Amygdala (tissue), 56 donors: ENCODE data around the gene CREBL2.

Experiments used
- DNase-seq, 56 donors: peaks; one replicate each; lab custom pipeline; 2025; lab: John Stamatoyannopoulos, UW

The CREBL2 gene

DNA sequence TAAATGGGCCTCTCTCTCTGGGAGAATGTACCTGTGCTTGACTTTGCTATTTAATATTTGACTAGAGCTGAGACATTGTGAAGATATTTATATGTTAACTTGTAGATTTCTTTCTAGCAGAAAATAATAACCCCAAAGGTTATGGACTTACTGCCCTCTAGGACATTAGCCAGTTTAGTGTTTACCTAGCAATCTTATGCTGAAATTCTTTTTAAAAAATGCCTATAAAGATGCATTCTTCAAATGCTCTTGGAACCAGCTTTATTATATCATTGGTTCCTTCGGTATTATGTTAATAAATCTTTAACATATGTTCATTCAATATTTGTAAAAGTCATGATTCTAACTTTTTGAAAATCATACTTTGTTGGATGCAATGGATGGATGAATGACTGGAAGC is 56.3 kb downstream of the CREBL2 start:
- no peak for DNase-seq

GRCh38 chr12:12669020-12669419 is 57.3 kb downstream of the CREBL2 start:
- no peak for DNase-seq

DNA sequence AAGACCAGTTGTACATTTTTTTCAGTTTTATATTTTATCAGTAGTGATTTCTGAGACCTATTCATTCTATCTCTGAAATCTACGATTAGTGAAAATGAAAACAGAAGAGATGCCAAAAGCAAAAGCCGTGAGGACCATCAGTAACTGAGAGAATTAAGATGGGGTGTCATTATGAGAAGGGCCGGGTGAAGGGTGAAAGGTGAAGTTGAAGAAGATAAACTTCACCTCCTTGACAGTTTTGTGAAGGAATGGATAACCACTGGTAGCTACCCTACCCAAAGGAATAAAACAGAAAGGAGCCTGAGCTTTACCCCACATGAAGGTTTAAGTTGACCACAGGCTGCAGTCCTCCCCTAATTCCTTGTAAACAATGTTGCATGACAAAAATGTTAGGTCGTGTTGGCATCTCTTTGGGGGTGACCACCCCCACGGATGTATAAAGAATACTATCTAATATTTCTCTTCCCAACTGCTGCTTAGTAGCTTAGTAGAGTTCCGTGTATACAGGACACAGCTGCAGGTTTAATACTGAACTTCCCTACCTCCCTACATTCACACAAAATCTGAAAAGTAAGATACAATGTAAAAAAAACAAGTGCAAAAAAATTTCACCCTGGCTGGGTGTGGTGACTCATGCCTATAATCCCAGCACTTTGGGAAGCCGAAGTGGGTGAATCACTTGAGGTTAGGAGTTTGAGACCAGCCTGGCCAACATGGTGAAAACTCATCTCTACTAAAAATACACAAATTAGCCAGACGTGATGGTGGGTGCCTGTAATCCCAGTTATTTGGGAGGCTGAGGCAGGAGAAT is 60.4 kb downstream of the CREBL2 start:
- no peak for DNase-seq

DNA sequence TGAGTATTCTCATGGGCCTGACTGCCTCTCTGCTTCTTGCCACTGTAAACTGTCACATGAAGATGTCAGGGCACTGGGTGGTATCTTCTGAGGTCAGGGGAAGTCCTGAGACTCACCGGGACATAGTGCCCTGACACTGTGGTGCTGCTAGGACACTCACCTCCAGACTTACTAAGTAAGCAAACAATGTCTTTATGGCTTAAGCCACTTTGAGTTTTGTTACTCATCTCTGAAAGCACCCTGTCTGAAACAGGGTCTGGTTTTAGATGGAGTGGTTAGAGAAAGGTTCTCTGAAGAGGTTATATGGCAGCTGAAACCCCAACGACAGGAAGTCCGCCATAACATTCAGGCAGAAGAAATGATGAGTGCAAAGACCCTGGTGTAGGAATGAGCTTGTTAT is 61.6 kb downstream of the CREBL2 start:
- no peak for DNase-seq

DNA sequence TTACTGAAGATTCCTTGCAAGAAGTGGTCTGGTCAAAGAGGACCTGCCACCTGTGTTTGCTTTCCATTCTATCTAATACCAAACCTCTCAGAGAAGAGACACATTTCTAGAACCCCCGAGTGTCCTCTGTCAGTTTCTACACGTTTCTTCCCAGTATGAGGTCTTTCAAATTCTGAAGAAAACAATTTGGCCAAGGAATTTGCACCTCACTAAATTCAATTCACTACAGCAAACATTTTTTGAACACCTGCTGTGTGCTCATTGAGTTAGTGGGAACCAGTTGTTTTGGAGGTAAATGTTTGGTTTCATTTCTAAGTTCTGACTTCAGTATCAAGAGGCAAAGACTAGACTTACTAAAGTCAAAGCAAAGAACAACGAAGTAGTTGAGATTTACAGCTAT is 64.9 kb downstream of the CREBL2 start:
- DNase-seq = no peak

DNA sequence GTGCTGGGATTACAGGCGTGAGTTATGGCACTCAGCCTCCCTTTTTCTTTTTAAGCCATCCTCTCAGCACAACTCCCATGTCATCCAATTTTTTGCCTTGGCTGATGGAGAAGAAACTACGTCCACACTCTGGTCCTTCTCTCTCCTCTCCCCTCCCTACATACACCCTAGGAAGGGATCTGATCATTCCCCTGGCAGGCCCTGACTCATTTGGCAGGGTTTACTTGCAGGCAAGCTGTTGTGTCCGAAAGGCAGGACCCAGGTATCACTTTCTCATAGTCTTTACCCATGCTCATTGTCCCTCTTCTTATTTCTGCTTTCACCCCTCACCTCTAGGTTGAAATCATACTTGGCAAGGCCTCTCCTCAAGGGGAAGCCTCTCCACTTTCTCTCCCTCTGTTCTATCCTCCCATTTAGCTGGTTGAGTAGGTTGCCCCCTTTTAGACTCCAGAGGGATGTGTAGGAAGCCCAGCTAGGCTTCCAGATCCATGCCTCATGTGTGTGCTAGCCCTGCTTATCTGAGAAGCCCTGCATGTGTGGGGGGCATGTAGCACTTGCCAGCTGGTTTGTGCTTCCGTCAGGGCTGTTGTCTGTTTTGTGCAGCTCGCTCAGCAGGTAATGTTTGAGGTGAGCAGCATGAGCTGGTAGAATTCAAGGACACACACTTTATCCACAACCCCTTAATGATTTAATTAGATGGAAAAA is 69.5 kb downstream of the CREBL2 start:
- no peak for DNase-seq

GRCh38 chr12:12682284-12682683 is 70.6 kb downstream of the CREBL2 start:
- no peak for DNase-seq

DNA sequence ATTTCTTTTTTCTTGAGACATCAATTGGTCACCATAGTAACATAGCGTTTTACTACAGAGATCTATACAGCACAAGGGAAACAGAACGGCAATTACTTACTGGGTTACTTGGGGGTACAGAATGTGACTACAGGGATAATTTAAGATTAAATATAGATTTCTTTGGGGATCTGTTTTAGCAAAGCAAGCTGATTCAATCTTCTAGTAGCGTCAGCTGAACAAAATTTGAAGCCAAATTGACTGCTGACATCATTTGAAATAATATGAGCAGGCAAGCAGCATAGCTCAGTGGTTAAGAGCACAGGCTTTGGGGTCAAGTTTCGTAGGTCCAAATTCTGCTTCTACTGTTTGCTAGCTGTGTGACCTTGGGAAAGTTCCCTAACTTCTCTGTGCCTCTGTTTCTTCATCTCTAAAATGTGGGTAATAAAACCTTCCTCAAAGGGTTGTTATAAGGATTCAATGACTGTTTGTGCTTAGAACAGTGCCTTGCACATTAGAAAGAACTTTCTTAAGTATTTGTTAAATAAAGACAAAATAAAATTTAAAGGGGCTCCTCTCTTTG is 71.5 kb downstream of the CREBL2 start:
- DNase-seq = no peak

DNA sequence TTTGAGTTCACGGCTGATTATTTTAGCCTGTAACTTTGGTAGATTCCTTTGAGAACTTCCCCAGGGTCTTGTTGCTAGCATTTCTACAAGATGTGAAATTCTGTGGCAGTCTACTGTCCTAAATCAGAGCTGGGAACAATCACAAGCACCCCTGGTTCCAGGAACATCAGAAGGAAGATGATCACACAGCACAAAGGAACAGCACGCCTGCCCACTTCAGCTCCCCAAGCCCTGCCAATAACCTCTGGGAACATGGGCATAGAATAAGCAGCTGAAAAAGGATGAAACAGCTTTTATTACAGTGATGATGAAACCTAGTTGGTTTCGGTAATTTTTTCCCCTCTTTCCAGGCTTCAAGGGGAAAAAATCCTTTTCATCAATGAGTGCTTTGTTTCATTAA is 72.0 kb downstream of the CREBL2 start:
- DNase-seq = peak in 5 of 56 donors; percentile 6 to 23 (median 13)

DNA sequence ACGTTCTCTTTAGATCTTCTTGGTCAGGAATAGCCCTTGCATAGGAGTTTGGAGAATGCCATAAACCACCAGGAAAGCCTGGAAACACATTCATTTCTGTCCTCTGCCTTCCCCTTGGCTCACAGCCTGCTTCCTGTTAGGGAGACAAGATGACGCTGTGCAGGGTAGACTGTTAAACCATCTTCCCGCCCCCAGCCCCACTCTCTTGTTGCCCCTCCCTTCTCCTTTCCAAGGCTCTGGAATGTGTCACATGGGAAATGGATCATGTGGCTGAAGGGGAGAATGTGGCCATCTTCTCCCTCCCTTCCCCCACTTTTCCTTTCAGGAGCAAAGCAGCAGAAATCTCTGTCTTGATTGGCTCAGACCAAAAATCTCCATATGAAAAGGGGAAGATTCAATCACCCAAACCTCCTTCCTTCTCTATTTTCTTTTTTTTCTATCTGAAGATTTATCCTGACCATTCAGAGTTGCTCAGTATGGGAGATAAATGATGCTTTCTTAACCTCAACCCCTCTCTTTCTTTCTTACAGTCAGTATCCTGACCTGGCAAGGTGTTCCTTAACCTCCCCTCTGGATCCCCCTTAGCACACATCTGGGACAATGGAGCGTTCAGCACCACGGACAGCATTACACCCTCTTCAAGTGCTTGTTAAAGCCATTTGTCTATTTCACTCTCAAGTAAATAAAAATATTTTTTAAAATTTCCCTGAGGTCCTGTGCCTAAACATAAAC is 72.9 kb downstream of the CREBL2 start:
- DNase-seq = peak in 54 of 56 donors; percentile 3 to 88 (median 60)

GRCh38 chr12:12685305-12685704 is 73.6 kb downstream of the CREBL2 start:
- peak in 43 of 56 donors; percentile 1 to 79 (median 45) for DNase-seq

DNA sequence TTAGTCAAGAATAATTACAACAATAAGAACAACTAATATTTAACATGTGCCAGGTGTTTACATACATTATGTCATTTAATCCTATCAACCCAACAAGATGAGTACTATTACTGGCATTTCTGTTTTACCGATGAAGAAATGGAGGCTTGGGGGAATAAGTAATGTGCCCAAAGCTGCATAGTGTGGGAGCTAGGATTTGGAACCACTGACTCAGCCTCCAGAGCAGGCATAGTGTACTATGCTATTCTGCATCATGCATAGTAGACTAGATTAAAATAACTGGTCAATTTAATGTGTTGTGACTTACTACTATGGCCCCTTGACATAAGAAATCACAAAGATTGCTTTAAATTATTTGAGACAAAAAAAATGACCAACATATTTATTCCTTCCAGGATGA is 74.8 kb downstream of the CREBL2 start:
- no peak for DNase-seq

- no peak for DNase-seq
These were observed 75.2 kb downstream of the CREBL2 start for GRCh38 chr12:12686925-12687324.

DNA sequence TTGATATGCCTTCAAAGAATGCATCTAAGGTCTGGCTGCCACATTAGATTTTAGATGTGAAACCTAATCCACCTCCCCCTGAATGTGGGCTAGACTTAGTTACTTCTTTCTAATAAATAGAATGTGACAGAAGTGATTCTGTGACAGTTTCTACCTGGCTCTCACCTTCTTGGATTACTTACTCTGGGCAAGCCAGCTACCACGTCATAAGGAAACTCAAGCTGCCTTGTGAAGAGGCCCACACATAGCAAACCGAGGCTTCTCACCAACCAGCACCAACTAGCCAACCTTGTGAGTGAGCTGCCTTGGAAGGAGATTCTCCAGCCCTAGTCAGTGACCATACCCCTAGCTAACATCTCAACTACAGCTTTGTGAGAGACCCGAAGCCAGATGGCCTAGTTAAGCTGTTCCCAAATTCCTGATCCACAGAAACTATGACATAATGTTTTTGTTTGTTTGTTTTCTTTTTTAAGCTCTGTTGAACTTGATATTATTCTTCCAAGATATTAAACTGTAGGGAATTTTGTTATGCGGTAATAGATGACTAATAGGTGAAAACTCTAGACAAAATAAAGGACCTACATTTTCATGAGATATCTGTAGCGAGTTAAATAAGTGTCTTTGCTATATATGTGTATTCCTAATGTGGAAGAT is 78.1 kb downstream of the CREBL2 start:
- DNase-seq = no peak

GRCh38 chr12:12691549-12691948 is 79.9 kb downstream of the CREBL2 start:
- DNase-seq = no peak

DNA sequence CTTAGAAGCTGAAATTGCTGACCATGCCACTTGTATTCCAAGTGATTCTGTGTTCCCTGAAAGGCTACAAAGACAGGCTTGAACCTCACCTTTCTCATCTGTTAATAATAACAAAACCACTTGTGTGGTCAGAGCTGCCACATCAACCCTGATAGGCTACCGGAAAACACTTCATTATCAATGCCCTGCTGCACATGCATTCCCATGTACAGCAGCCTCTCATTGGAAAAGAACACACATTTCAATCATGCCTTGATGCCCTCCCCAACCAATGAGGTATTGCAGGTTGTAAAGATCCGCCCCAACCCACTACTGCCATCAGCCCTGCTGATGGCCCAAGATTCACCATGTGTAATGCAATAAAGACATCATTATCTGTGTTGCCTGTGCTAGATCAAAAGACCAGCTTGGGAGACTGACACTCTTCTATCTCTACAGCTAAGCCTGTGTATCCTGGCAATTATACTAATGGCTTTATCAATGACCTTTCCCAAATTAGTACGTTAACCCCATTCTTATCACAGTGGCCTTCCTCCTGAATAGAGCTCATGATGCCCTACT is 81.5 kb downstream of the CREBL2 start:
- DNase-seq = no peak
